Fibroblast of mammary gland (primary cell): Measurements from ENCODE around the gene AKR7A3.
"Not testable (repeated sequence)": the region's sequence is repeated elsewhere in the genome, so short reads cannot be mapped to it uniquely, and the experiment has no call there.

Experiments used
- DNase-seq: peaks from one replicate; pipeline ENCODE4 v3.0.0-alpha.2; 2010; ENCODE audit warnings: low read depth
- H3K4me3 ChIP-seq: 2 replicates; pipeline ENCODE4 v1.5.1; 2011; ENCODE audit warnings: low read depth, mild to moderate bottlenecking, low read length, moderate library complexity; ENCODE audit not compliant: control insufficient read depth
- CTCF ChIP-seq: conservative IDR thresholded peaks from 2 replicates; pipeline ENCODE4 v1.5.1; 2011; ENCODE audit warnings: low read depth, low read length, inconsistent platforms; ENCODE audit not compliant: control insufficient read depth, insufficient read depth

AKR7A3 gene

GRCh38 chr1:19273106-19273843, 15.3 kb downstream of the AKR7A3 start:
- no peak for DNase-seq
- H3K4me3 ChIP-seq: no peak overlapping the region
- no peak for TF ChIP-seq CTCF

GRCh38 chr1:19272064-19272463, 16.5 kb downstream of the AKR7A3 start:
- DNase-seq: no peak
- no peak overlapping the region for H3K4me3 ChIP-seq
- TF ChIP-seq CTCF: no peak

DNA sequence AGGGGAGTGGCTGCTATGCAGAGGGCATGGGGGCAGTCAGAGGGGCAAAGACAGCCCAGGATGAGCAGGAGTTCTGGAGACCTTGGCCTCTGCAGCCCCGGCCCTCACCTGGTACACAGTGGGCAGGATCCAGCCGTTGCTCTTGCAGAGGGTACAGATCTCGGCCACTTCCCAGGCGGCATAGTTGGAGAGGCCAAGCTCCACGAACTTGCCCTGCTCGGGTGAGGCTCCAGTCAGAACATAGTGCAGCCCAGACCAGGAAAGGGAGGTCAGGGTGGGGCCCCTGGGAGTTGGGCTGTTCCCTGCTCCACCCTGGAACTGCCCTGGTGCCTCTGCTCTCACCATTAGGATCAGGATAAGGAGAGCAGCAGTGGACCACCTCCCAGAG, 18.2 kb downstream of the AKR7A3 start:
- not testable (repeated sequence) for H3K4me3 ChIP-seq, DNase-seq

GRCh38 chr1:19269427-19270342, 18.9 kb downstream of the AKR7A3 start:
- not testable (repeated sequence) for H3K4me3 ChIP-seq, DNase-seq

- no peak for TF ChIP-seq CTCF
- DNase-seq: no peak
Measured at GRCh38 chr1:19268445-19268844, 20.1 kb downstream of the AKR7A3 start.

GRCh38 chr1:19262744-19263143, 25.8 kb downstream of the AKR7A3 start:
- DNase-seq: no peak
- H3K4me3 ChIP-seq: no peak overlapping the region
- no peak for TF ChIP-seq CTCF

More at GRCh38 chr1:19268445-19268844, 20.1 kb downstream of the AKR7A3 start:
- no peak overlapping the region for H3K4me3 ChIP-seq

DNA sequence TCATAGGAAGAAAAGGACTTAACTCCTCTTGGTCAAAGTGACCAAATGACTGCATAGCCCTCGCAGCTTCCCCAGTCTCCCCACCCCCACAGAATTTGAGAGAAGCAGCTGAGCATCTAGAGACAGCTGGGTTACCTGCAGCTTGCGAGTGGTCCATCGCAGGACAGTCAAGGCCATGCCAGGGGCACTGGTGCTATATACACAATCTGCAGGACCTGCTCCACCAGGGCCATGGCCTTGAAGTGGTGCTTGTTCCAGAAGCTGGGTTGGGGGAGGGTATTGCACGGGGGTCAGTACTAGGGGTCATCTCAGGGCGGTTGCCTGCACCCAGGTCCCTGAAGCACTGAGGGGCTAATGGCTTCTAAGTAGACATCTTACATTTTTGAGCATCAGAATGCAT, 26.5 kb downstream of the AKR7A3 start:
- no peak overlapping the region for H3K4me3 ChIP-seq
- TF ChIP-seq CTCF: no peak
- DNase-seq: no peak
